Transverse colon (tissue), 4 donors: ENCODE data around the gene AHDC1.

Source experiments
- CTCF ChIP-seq, 5 experiments: fragments of 200-600 bp in 3 of 5; fragments of 450-650 bp in 2 of 5; sonication (generic) in 3 of 5; IDR thresholded peaks; 1 replicate in 2 of 5; 2 replicates in 3 of 5; pipeline ENCODE4 v1.5.1; 2016 to 2017; ENCODE audit warnings: antibody characterized with exemption in 5 of 5, inconsistent platforms in 3 of 5, mild to moderate bottlenecking in 2 of 5, moderate library complexity in 1 of 5
- EP300 ChIP-seq: sonication (generic); formaldehyde crosslinking; IDR thresholded peaks from one replicate; pipeline ENCODE4 v1.6.1; 2017; ENCODE audit warnings: antibody characterized with exemption, low read depth
- POLR2A ChIP-seq: fragments of 450-650 bp; IDR thresholded peaks from one replicate; pipeline ENCODE4 v1.6.1; 2016; ENCODE audit warnings: antibody characterized with exemption, mild to moderate bottlenecking, moderate library complexity
- POLR2AphosphoS5 ChIP-seq, 3 donors: sonication (generic); formaldehyde crosslinking; IDR thresholded peaks; one replicate each; pipeline ENCODE4 v1.6.1; 2016; ENCODE audit warnings: antibody characterized with exemption in 3 of 3

GRCh38 chr1:27633298-27633610 is 29.3 kb upstream of the AHDC1 start:
- TF ChIP-seq POLR2A (no peak), CTCF (IDR thresholded peaks at IDR 0.05) (no peak), POLR2AphosphoS5 (IDR thresholded peaks at IDR 0.05) (no peak), EP300 (no peak)
